ELR (cell line): ENCODE measurements around the gene FANCE.

Experiments used
- DNase-seq: peaks from one replicate; pipeline ENCODE4 v3.0.0-alpha.2; 2015; ENCODE audit warnings: low read depth

The FANCE gene

GRCh38 chr6:35486005-35486925 lies 34.1 kb downstream of the FANCE start:
- DNase-seq = no peak

GRCh38 chr6:35487658-35488516 lies 35.7 kb downstream of the FANCE start:
- DNase-seq = peak; percentile 61

- DNase-seq = no peak
Measured at GRCh38 chr6:35488517-35488862, 36.4 kb downstream of the FANCE start.

- DNase-seq = no peak
Measured at GRCh38 chr6:35489066-35489465, 36.9 kb downstream of the FANCE start.

GRCh38 chr6:35489995-35490791 lies 38.1 kb downstream of the FANCE start:
- peak; percentile 75 for DNase-seq

GRCh38 chr6:35490821-35491557 lies 38.9 kb downstream of the FANCE start:
- no peak for DNase-seq

- no peak for DNase-seq
Measured at GRCh38 chr6:35491558-35492257, 39.6 kb downstream of the FANCE start.

GRCh38 chr6:35492258-35492973 lies 40.3 kb downstream of the FANCE start:
- DNase-seq = no peak

GRCh38 chr6:35492974-35493284 lies 40.8 kb downstream of the FANCE start:
- no peak for DNase-seq

GRCh38 chr6:35493307-35493983 lies 41.3 kb downstream of the FANCE start:
- no peak for DNase-seq

GRCh38 chr6:35494161-35494563 lies 42.0 kb downstream of the FANCE start:
- DNase-seq = peak; percentile 61

- peak; percentile 43 for DNase-seq
Measured at GRCh38 chr6:35495258-35496035, 43.3 kb downstream of the FANCE start.

GRCh38 chr6:35496036-35496840 lies 44.1 kb downstream of the FANCE start:
- DNase-seq = peak; percentile 69

- DNase-seq = peak; percentile 77
Measured at GRCh38 chr6:35496841-35497570, 44.9 kb downstream of the FANCE start, which contains the start of gene TEAD3. TEAD3 (minus strand) TSS chr6:35497079.

- DNase-seq = peak; percentile 83
Measured at GRCh38 chr6:35497571-35498421, 45.7 kb downstream of the FANCE start.

- DNase-seq = peak; percentile 23
Measured at GRCh38 chr6:35498422-35499067, 46.4 kb downstream of the FANCE start.
